Tibial artery (tissue), 4 donors: ENCODE results near the gene TRMT2B.
"Not testable (repeated sequence)": the region's sequence is repeated elsewhere in the genome, so short reads cannot be mapped to it uniquely, and the experiment has no call there.

Source experiments
- DNase-seq, 2 donors: peaks; one replicate each; pipeline ENCODE4 v3.0.0-alpha.2; 2019
- H3K27ac ChIP-seq, 2 donors: fragments of 200-600 bp; sonication (generic) in 1 of 2; 1 replicate in 1 of 2; 2 replicates in 1 of 2; pipeline ENCODE4 v1.5.1; 2018 to 2019; ENCODE audit warnings: mild to moderate bottlenecking in 1 of 2
- H3K27me3 ChIP-seq, 2 donors: fragments of 200-600 bp; sonication (generic) in 1 of 2; one replicate each; pipeline versions ENCODE4 v1.5.1 to v1.6.0; 2016 to 2019
- H3K36me3 ChIP-seq, 3 donors: fragments of 200-600 bp; sonication (generic) in 2 of 3; one replicate each; pipeline ENCODE4 v1.5.1; 2016 to 2019; ENCODE audit warnings: mild to moderate bottlenecking in 2 of 3
- H3K4me1 ChIP-seq, 4 donors: fragments of 200-600 bp; sonication (generic) in 2 of 4; 1 replicate in 3 of 4; 2 replicates in 1 of 4; pipeline ENCODE4 v1.5.1; 2016 to 2019
- H3K4me3 ChIP-seq, 2 donors: fragments of 200-600 bp; sonication (generic) in 1 of 2; 1 replicate in 1 of 2; 2 replicates in 1 of 2; pipeline ENCODE4 v1.5.1; 2018 to 2019; ENCODE audit warnings: mild to moderate bottlenecking in 2 of 2
- H3K9me3 ChIP-seq, 3 donors: fragments of 200-600 bp; sonication (generic) in 1 of 3; one replicate each; pipeline ENCODE4 v1.5.1; 2016 to 2019
- CTCF ChIP-seq, 2 experiments: fragments of 200-600 bp in 1 of 2; fragments of 450-650 bp in 1 of 2; IDR thresholded peaks; one replicate each; pipeline ENCODE4 v1.5.1; 2017 to 2019; ENCODE audit warnings: antibody characterized with exemption in 2 of 2, mild to moderate bottlenecking in 1 of 2, moderate library complexity in 1 of 2
- intact Hi-C: fragments of 100-400 bp; cut with DNase I; formaldehyde crosslinking; loops from one replicate; pipeline ENCODE4 v1.15.0; 2023; ENCODE audit warnings: low total_unique reads

The TRMT2B gene

GRCh38 chrX:101057093-101057714 is 5.3 kb upstream of the TRMT2B start:
- H3K27me3 ChIP-seq = no peaks in the 10 kb centered on the region
- intact Hi-C loops = no loop called here
- H3K4me3 ChIP-seq = no peak overlapping the region
- H3K4me1 ChIP-seq = no peaks in the 10 kb centered on the region
- H3K36me3 ChIP-seq = no peaks in the 10 kb centered on the region
- DNase-seq = no peak
- no peak for TF ChIP-seq CTCF (IDR thresholded peaks at IDR 0.05)
- no peak overlapping the region for H3K27ac ChIP-seq
- H3K9me3 ChIP-seq = no peaks in the 10 kb centered on the region

DNA sequence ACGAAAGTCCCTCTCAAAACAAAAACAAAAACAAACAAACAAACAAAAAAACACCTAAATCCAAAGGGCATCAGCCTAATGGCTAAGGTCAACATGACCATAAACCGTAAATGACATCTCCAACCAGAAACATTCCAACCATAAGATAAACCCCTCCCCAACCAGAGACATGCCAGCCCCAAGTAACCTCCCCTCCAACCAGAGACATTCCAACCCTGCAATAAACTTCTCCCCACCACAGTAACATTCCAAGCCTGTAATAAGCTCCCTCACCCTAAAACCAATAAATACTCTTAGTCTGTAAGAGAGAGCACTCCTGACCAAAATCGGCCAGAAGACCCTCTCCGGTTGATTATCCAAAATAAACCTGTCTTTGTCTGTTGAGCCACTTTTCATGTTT is 4.6 kb upstream of the TRMT2B start:
- H3K4me3 ChIP-seq, H3K27ac ChIP-seq, H3K36me3 ChIP-seq, intact Hi-C loops, H3K27me3 ChIP-seq, DNase-seq, H3K4me1 ChIP-seq, H3K9me3 ChIP-seq: not testable (repeated sequence)

- intact Hi-C loops = loop anchor here (5.0 kb wide), 1 partner anchor 46 kb away; the partner anchor contains the start of gene CENPI
- Histone ChIP-seq H3K27me3 (no peaks in the 10 kb centered on the region), H3K4me1 (no peaks in the 10 kb centered on the region), H3K36me3 (no peaks in the 10 kb centered on the region), H3K4me3 (peak overlapping the region; percentile 63 to 71), H3K27ac (peak overlapping the region; percentile 91 to 92), H3K9me3 (no peaks in the 10 kb centered on the region)
- TF ChIP-seq CTCF (IDR thresholded peaks at IDR 0.05) = no peak
- peak in 1 of 2 donors; percentile 18 for DNase-seq
Measured at GRCh38 chrX:101051153-101051548, 760 bp downstream of the TRMT2B start.

GRCh38 chrX:101040197-101040596 is 11.7 kb downstream of the TRMT2B start:
- Histone ChIP-seq H3K9me3 (no peaks in the 10 kb centered on the region), H3K4me3 (no peak overlapping the region), H3K4me1 (no peaks in the 10 kb centered on the region), H3K27me3 (no peaks in the 10 kb centered on the region), H3K36me3 (peaks cover 8 to 50% (median 16%) of the 10 kb centered on the region in 3 donors), H3K27ac (no peak overlapping the region)
- intact Hi-C loops = loop anchor here (10.0 kb wide), 1 partner anchor 165 kb away; no protein-coding TSS in a partner anchor
- TF ChIP-seq CTCF (IDR thresholded peaks at IDR 0.05) = no peak
- DNase-seq = no peak

GRCh38 chrX:101037231-101037630 is 14.7 kb downstream of the TRMT2B start:
- no peaks in the 10 kb centered on the region for H3K4me1 ChIP-seq
- peaks cover 7 to 46% (median 22%) of the 10 kb centered on the region in 3 donors for H3K36me3 ChIP-seq
- DNase-seq = no peak
- TF ChIP-seq CTCF (IDR thresholded peaks at IDR 0.05) = no peak
- no peak overlapping the region for H3K4me3 ChIP-seq
- intact Hi-C loops = no loop called here
- H3K27me3 ChIP-seq = no peaks in the 10 kb centered on the region
- no peak overlapping the region for H3K27ac ChIP-seq
- H3K9me3 ChIP-seq = no peaks in the 10 kb centered on the region

- intact Hi-C loops = no loop called here
- Histone ChIP-seq H3K4me3 (no peak overlapping the region), H3K27ac (no peak overlapping the region), H3K4me1 (no peaks in the 10 kb centered on the region), H3K9me3 (no peaks in the 10 kb centered on the region), H3K27me3 (no peaks in the 10 kb centered on the region), H3K36me3 (peaks cover 0 to 23% (median 13%) of the 10 kb centered on the region in 3 donors)
- no peak for TF ChIP-seq CTCF (IDR thresholded peaks at IDR 0.05)
- no peak for DNase-seq
Measured at GRCh38 chrX:101029665-101030064, 22.2 kb downstream of the TRMT2B start.
